NT2/D1 (cell line): ENCODE measurements around the gene PLCH2.

ENCODE experiments used
- SUZ12 ChIP-seq: IDR thresholded peaks from 2 replicates; pipeline ENCODE4 v1.6.1; 2011; ENCODE audit not compliant: insufficient read length, insufficient read depth; ENCODE audit errors: extremely low read depth
- YY1 ChIP-seq: IDR thresholded peaks from 2 replicates; pipeline ENCODE4 v1.6.1; 2011; ENCODE audit not compliant: insufficient read length, insufficient read depth
- ZNF274 ChIP-seq: IDR thresholded peaks from 2 replicates; pipeline ENCODE4 v1.6.1; 2011; ENCODE audit warnings: mild to moderate bottlenecking, low read depth, low read length

GRCh38 chr1:2462819-2463218, 13.3 kb upstream of the PLCH2 start:
- TF ChIP-seq SUZ12 = no peak
- no peak for TF ChIP-seq YY1
- no peak for TF ChIP-seq ZNF274
